Neural cell (in vitro differentiated cells): ENCODE data around the gene IKZF4. TPM values are rescaled to one million over a fixed set of nuclear protein-coding genes. Genes with fewer than 3 reads are reported as not detected.

ENCODE experiments used
- H2AFZ ChIP-seq: fragments of 200-600, 300-800 bp; sonication (generic), shearing (Covaris generic); 2 replicates; pipeline ENCODE4 v1.6.0; 2014; ENCODE audit warnings: low read depth, mild to moderate bottlenecking, antibody characterized with exemption, low read length, moderate library complexity
- H3F3A ChIP-seq: fragments of 200-600 bp; shearing (Covaris generic); 2 replicates; pipeline ENCODE4 v1.6.1; 2016; ENCODE audit warnings: mild to moderate bottlenecking, moderate library complexity, mixed read lengths, antibody characterized with exemption, low read length; ENCODE audit not compliant: insufficient read depth, poor library complexity, severe bottlenecking
- H3K27ac ChIP-seq: fragments of 200-600, 300-800 bp; sonication (generic), shearing (Covaris generic); 2 replicates; pipeline ENCODE4 v1.5.1; 2014; ENCODE audit warnings: mild to moderate bottlenecking, low read length, moderate library complexity
- H3K27me3 ChIP-seq: fragments of 300-800, 200-600 bp; sonication (generic), shearing (Covaris generic); 2 replicates; pipeline ENCODE4 v1.6.0; 2014; ENCODE audit warnings: mild to moderate bottlenecking, low read depth, low read length, moderate library complexity; ENCODE audit not compliant: insufficient read depth
- H3K36me3 ChIP-seq: fragments of 300-800, 200-600 bp; sonication (generic), shearing (Covaris generic); 2 replicates; pipeline ENCODE4 v1.5.1; 2014; ENCODE audit warnings: mild to moderate bottlenecking, antibody characterized with exemption, low read length, moderate library complexity; ENCODE audit not compliant: insufficient read depth
- H3K4me2 ChIP-seq: fragments of 300-800, 200-600 bp; sonication (generic), shearing (Covaris generic); 2 replicates; pipeline ENCODE4 v1.6.0; 2014; ENCODE audit warnings: mild to moderate bottlenecking, low read length
- H3K4me3 ChIP-seq: fragments of 300-800, 200-600 bp; sonication (generic), shearing (Covaris generic); 2 replicates; pipeline ENCODE4 v1.5.1; 2014; ENCODE audit warnings: mild to moderate bottlenecking, low read length, moderate library complexity
- H3K79me2 ChIP-seq: fragments of 200-600 bp; shearing (Covaris generic); replicated peaks from 2 replicates; pipeline ENCODE4 v1.6.0; 2014; ENCODE audit warnings: mild to moderate bottlenecking, low read length, moderate library complexity; ENCODE audit not compliant: insufficient read depth
- H3K9ac ChIP-seq: fragments of 300-800, 200-600 bp; sonication (generic), shearing (Covaris generic); 2 replicates; pipeline ENCODE4 v1.6.1; 2016; ENCODE audit warnings: mild to moderate bottlenecking, low read length, mixed read lengths
- H3K9me2 ChIP-seq: fragments of 200-600 bp; shearing (Covaris generic); 2 replicates; pipeline ENCODE4 v1.6.1; 2016; ENCODE audit warnings: mild to moderate bottlenecking, low read length, mixed read lengths; ENCODE audit not compliant: insufficient read depth
- H3K9me3 ChIP-seq: fragments of 200-600, 300-800 bp; sonication (generic), shearing (Covaris generic); 2 replicates; pipeline ENCODE4 v1.6.1; 2016; ENCODE audit warnings: mild to moderate bottlenecking, mixed run types, low read length, moderate library complexity, mixed read lengths
- H4K20me1 ChIP-seq: fragments of 200-600 bp; shearing (Covaris generic); 2 replicates; pipeline ENCODE4 v1.6.1; 2016; ENCODE audit warnings: mild to moderate bottlenecking, mixed run types; ENCODE audit not compliant: insufficient read depth
- CTCF ChIP-seq: fragments of 450-650 bp; IDR thresholded peaks from 2 replicates; pipeline ENCODE4 v1.5.1; 2014; ENCODE audit warnings: antibody characterized with exemption, mild to moderate bottlenecking, moderate library complexity; ENCODE audit not compliant: poor library complexity, severe bottlenecking
- EP300 ChIP-seq: fragments of 450-650 bp; conservative IDR thresholded peaks from 2 replicates; pipeline ENCODE4 v1.6.1; 2014; ENCODE audit warnings: antibody characterized with exemption, mild to moderate bottlenecking, moderate library complexity; ENCODE audit not compliant: poor library complexity, severe bottlenecking
- EZH2 ChIP-seq: fragments of 200-600, 300-800 bp; shearing (Covaris generic), sonication (generic); IDR thresholded peaks from 2 replicates; pipeline ENCODE4 v1.6.1; 2014; ENCODE audit warnings: antibody characterized with exemption, low read length, borderline replicate concordance, mild to moderate bottlenecking; ENCODE audit not compliant: insufficient read depth, poor library complexity, severe bottlenecking
- MXI1 ChIP-seq: fragments of 450-650 bp; conservative IDR thresholded peaks from 2 replicates; pipeline ENCODE4 v1.6.1; 2014; ENCODE audit warnings: antibody characterized with exemption, mild to moderate bottlenecking; ENCODE audit not compliant: poor library complexity, severe bottlenecking
- POLR2AphosphoS5 ChIP-seq: IDR thresholded peaks from 2 replicates; pipeline ENCODE4 v1.6.1; 2012
- RAD21 ChIP-seq: fragments of 450-650 bp; conservative IDR thresholded peaks from 2 replicates; pipeline ENCODE4 v1.6.1; 2014; ENCODE audit warnings: antibody characterized with exemption, mild to moderate bottlenecking, moderate library complexity
- REST ChIP-seq: IDR thresholded peaks from 2 replicates; pipeline ENCODE4 v1.6.1; 2012; ENCODE audit warnings: borderline replicate concordance
- SMC3 ChIP-seq: fragments of 450-650 bp; conservative IDR thresholded peaks from 2 replicates; pipeline ENCODE4 v1.6.1; 2014; ENCODE audit warnings: antibody characterized with exemption, mild to moderate bottlenecking, moderate library complexity; ENCODE audit not compliant: poor library complexity
- TAF1 ChIP-seq: IDR thresholded peaks from 2 replicates; pipeline ENCODE4 v1.6.1; 2012; ENCODE audit warnings: low read depth
- polyA plus RNA-seq: library from polyadenylated mRNA; depleted of rRNA; stranded (reverse); fragments of >200 nt; gene quantifications from 2 replicates; pipeline ENCODE4 v1.2.3, GENCODE V29; 2014

The IKZF4 gene
- polyA plus RNA-seq, 1 donor from 2014 or later, result 4.8 TPM

- H3K9me2 ChIP-seq, result no peaks in the 10 kb centered on the region
- no peak overlapping the region for H3K9ac ChIP-seq
- H4K20me1 ChIP-seq, result no peaks in the 10 kb centered on the region
- TF ChIP-seq POLR2AphosphoS5, result no peak
- TF ChIP-seq REST, result no peak
- TF ChIP-seq SMC3, result no peak
- no peak for TF ChIP-seq EZH2
- no peak for TF ChIP-seq TAF1
- no peak for TF ChIP-seq EP300
- TF ChIP-seq MXI1, result no peak
- TF ChIP-seq RAD21, result no peak
- TF ChIP-seq CTCF, result no peak
- no peaks in the 10 kb centered on the region for H3K27me3 ChIP-seq
- no peak overlapping the region for H2AFZ ChIP-seq
- no peaks in the 10 kb centered on the region for H3F3A ChIP-seq
- no peaks in the 10 kb centered on the region for H3K9me3 ChIP-seq
- no peaks in the 10 kb centered on the region for H3K36me3 ChIP-seq
- H3K4me2 ChIP-seq, result no peak overlapping the region
- no peak overlapping the region for H3K4me3 ChIP-seq
- peaks cover 2% of the 10 kb centered on the region for H3K79me2 ChIP-seq
- H3K27ac ChIP-seq, result no peak overlapping the region
Observed at GRCh38 chr12:56037161-56037560, 16.3 kb downstream of the IKZF4 start.

GRCh38 chr12:56038022-56038655, 17.3 kb downstream of the IKZF4 start:
- TF ChIP-seq REST, result no peak
- H3K36me3 ChIP-seq, result no peaks in the 10 kb centered on the region

More at GRCh38 chr12:56038022-56038655, 17.3 kb downstream of the IKZF4 start:
- Histone ChIP-seq H3K27me3 (no peaks in the 10 kb centered on the region), H3K9me2 (no peaks in the 10 kb centered on the region), H4K20me1 (no peaks in the 10 kb centered on the region), H3K4me2 (no peak overlapping the region), H3F3A (no peaks in the 10 kb centered on the region), H3K9ac (no peak overlapping the region), H3K27ac (no peak overlapping the region), H3K4me3 (no peak overlapping the region), H2AFZ (no peak overlapping the region), H3K79me2 (peaks cover 12% of the 10 kb centered on the region), H3K9me3 (no peaks in the 10 kb centered on the region)
